HG02938 (cell line): ENCODE measurements around the gene SLC24A4.

Experiments used
- ATAC-seq: cut with Tn5 transposase; IDR thresholded peaks from one replicate; pipeline ENCODE4 v1.9.1; 2021; ENCODE audit warnings: mild to moderate bottlenecking, moderate library complexity; ENCODE audit not compliant: unreplicated experiment

The SLC24A4 gene

GRCh38 chr14:92431199-92431725, 108.3 kb downstream of the SLC24A4 start:
- no peak for ATAC-seq

GRCh38 chr14:92433407-92433806, 110.4 kb downstream of the SLC24A4 start:
- ATAC-seq = no peak

- no peak for ATAC-seq
Measured at GRCh38 chr14:92435154-92435553, 112.2 kb downstream of the SLC24A4 start.

- ATAC-seq = no peak
Measured at GRCh38 chr14:92436115-92436776, 113.3 kb downstream of the SLC24A4 start.

- ATAC-seq = no peak
Measured at GRCh38 chr14:92437309-92437708, 114.3 kb downstream of the SLC24A4 start.

- ATAC-seq = no peak
Measured at GRCh38 chr14:92437729-92438285, 114.8 kb downstream of the SLC24A4 start.

GRCh38 chr14:92439537-92440344, 116.8 kb downstream of the SLC24A4 start:
- no peak for ATAC-seq

- ATAC-seq = no peak
Measured at GRCh38 chr14:92440345-92441003, 117.5 kb downstream of the SLC24A4 start.

GRCh38 chr14:92441751-92442504, 119.0 kb downstream of the SLC24A4 start:
- no peak for ATAC-seq

- no peak for ATAC-seq
Measured at GRCh38 chr14:92443167-92443566, 120.2 kb downstream of the SLC24A4 start.

- ATAC-seq = no peak
Measured at GRCh38 chr14:92443741-92444140, 120.8 kb downstream of the SLC24A4 start.

- ATAC-seq = no peak
Measured at GRCh38 chr14:92446771-92447170, 123.8 kb downstream of the SLC24A4 start.

GRCh38 chr14:92447416-92448197, 124.6 kb downstream of the SLC24A4 start:
- ATAC-seq = no peak

- no peak for ATAC-seq
Measured at GRCh38 chr14:92448786-92449185, 125.8 kb downstream of the SLC24A4 start.

GRCh38 chr14:92449404-92450181, 126.6 kb downstream of the SLC24A4 start:
- no peak for ATAC-seq

GRCh38 chr14:92450351-92451070, 127.5 kb downstream of the SLC24A4 start:
- no peak for ATAC-seq

- no peak for ATAC-seq
Measured at GRCh38 chr14:92451245-92451644, 128.3 kb downstream of the SLC24A4 start.

- no peak for ATAC-seq
Measured at GRCh38 chr14:92451755-92452154, 128.8 kb downstream of the SLC24A4 start.
